HG03066 (cell line): Measurements from ENCODE around the gene PCED1B.
"Not testable (repeated sequence)": the region's sequence is repeated elsewhere in the genome, so short reads cannot be mapped to it uniquely, and the experiment has no call there.

Source experiments
- ATAC-seq: cut with Tn5 transposase; IDR thresholded peaks from one replicate; pipeline ENCODE4 v1.9.1; 2021; ENCODE audit warnings: low read depth; ENCODE audit not compliant: unreplicated experiment

PCED1B gene

GRCh38 chr12:47268501-47269454, 189.4 kb downstream of the PCED1B start:
- ATAC-seq, result peak; percentile 76

GRCh38 chr12:47269916-47270315, 190.5 kb downstream of the PCED1B start:
- no peak for ATAC-seq

- ATAC-seq, result no peak
Observed at GRCh38 chr12:47270782-47271664, 191.6 kb downstream of the PCED1B start.

- ATAC-seq, result no peak
Observed at GRCh38 chr12:47271800-47272239, 192.4 kb downstream of the PCED1B start.

- no peak for ATAC-seq
Observed at GRCh38 chr12:47272412-47273190, 193.2 kb downstream of the PCED1B start.

GRCh38 chr12:47273191-47273626, 193.8 kb downstream of the PCED1B start:
- no peak for ATAC-seq

GRCh38 chr12:47274760-47275159, 195.3 kb downstream of the PCED1B start:
- ATAC-seq, result no peak

GRCh38 chr12:47276253-47276620, 196.8 kb downstream of the PCED1B start:
- ATAC-seq, result no peak

- ATAC-seq, result peak; percentile 96
Observed at GRCh38 chr12:47276621-47277309, 197.3 kb downstream of the PCED1B start.

GRCh38 chr12:47277972-47278448, 198.6 kb downstream of the PCED1B start:
- ATAC-seq, result no peak

GRCh38 chr12:47279758-47280157, 200.3 kb downstream of the PCED1B start:
- not testable (repeated sequence) for ATAC-seq

GRCh38 chr12:47280543-47281300, 201.3 kb downstream of the PCED1B start:
- ATAC-seq, result no peak

GRCh38 chr12:47281667-47282171, 202.3 kb downstream of the PCED1B start:
- ATAC-seq, result no peak

GRCh38 chr12:47282206-47282605, 202.8 kb downstream of the PCED1B start:
- ATAC-seq, result no peak
